Spleen (tissue), 11 donors: ENCODE measurements around the gene FHAD1. TPM values are rescaled to one million over a fixed set of nuclear protein-coding genes. Genes with fewer than 3 reads are reported as not detected.

Source experiments
- DNase-seq: peaks from one replicate; pipeline ENCODE4 v3.0.0-alpha.2; 2020
- H3K27ac ChIP-seq, 8 donors: fragments of 200-600 bp; sonication (generic) in 7 of 8; 1 replicate in 4 of 8; 2 replicates in 4 of 8; pipeline versions ENCODE4 v1.5.0 to v1.8.0; 2016 to 2021; ENCODE audit warnings: inconsistent platforms in 4 of 8, mild to moderate bottlenecking in 4 of 8, moderate library complexity in 1 of 8
- H3K27me3 ChIP-seq, 7 donors: fragments of 200-600 bp; sonication (generic) in 6 of 7; replicated peaks in 1 of 7; 1 replicate in 4 of 7; 2 replicates in 3 of 7; pipeline versions ENCODE4 v1.5.0 to v1.8.0; 2016 to 2021; ENCODE audit warnings: inconsistent platforms in 3 of 7, mild to moderate bottlenecking in 1 of 7
- H3K36me3 ChIP-seq, 6 donors: fragments of 200-600 bp; sonication (generic) in 5 of 6; 1 replicate in 4 of 6; 2 replicates in 2 of 6; pipeline versions ENCODE4 v1.5.0 to v1.8.0; 2016 to 2021; ENCODE audit warnings: inconsistent platforms in 2 of 6
- H3K4me1 ChIP-seq, 6 donors: fragments of 200-600 bp; sonication (generic) in 5 of 6; 1 replicate in 3 of 6; 2 replicates in 3 of 6; pipeline versions ENCODE4 v1.5.0 to v1.8.0; 2016 to 2021; ENCODE audit warnings: inconsistent platforms in 3 of 6
- H3K4me3 ChIP-seq, 8 donors: fragments of 200-600 bp; sonication (generic) in 7 of 8; 1 replicate in 4 of 8; 2 replicates in 4 of 8; pipeline versions ENCODE4 v1.5.0 to v1.8.0; 2016 to 2021; ENCODE audit warnings: inconsistent platforms in 4 of 8, mild to moderate bottlenecking in 4 of 8, moderate library complexity in 2 of 8
- H3K9me3 ChIP-seq, 8 donors: fragments of 200-600 bp; sonication (generic) in 7 of 8; 1 replicate in 4 of 8; 2 replicates in 4 of 8; pipeline versions ENCODE4 v1.5.0 to v1.8.0; 2016 to 2021; ENCODE audit warnings: inconsistent platforms in 4 of 8
- POLR2A ChIP-seq, 3 donors: fragments of 450-650 bp; IDR thresholded peaks; one replicate each; pipeline ENCODE4 v1.5.1; 2017; ENCODE audit warnings: antibody characterized with exemption in 3 of 3, mild to moderate bottlenecking in 1 of 3
- POLR2AphosphoS5 ChIP-seq, 3 donors: sonication (generic); formaldehyde crosslinking; IDR thresholded peaks; one replicate each; pipeline ENCODE4 v1.5.1; 2017; ENCODE audit warnings: antibody characterized with exemption in 3 of 3
- WGBS, 5 donors: extraction: QIAGEN DNeasy Blood & Tissue Kit in 3 of 5; methylation state at CpG; one replicate each; pipeline versions ENCODE4 v1.1.5 to v1.1.7; 2013 to 2018; 5-methylcytosine and 5-hydroxymethylcytosine counted together
- intact Hi-C: fragments of 100-400 bp; cut with DNase I; formaldehyde crosslinking; loops from one replicate; pipeline ENCODE4 v1.15.0; 2023; ENCODE audit warnings: low total_unique reads
- polyA plus RNA-seq, 3 donors: library from polyadenylated mRNA; stranded (reverse); fragments of 200-250 nt; gene quantifications; one replicate each; pipeline ENCODE4 v1.2.1, GENCODE V29; 2013
- total RNA-seq, 7 donors: library from RNA; depleted of rRNA in 3 of 7; stranded (reverse); fragments of >200 nt in 3 of 7; fragmentation: NEBNext Ultra II Directional in 4 of 7; extraction: Animal tissue kit (Norgen Biotek cat#: 25700) in 4 of 7; gene quantifications; one replicate each; pipeline versions ENCODE4 v1.1.0 to v1.2.1, GENCODE V29; 2016 to 2021
- TF ChIP-seq, protein P1 (sequence below), 11 experiments: fragments of 200-600 bp in 7 of 11; fragments of 450-650 bp in 4 of 11; sonication (generic) in 4 of 11; IDR thresholded peaks in 8 of 11; conservative IDR thresholded peaks in 3 of 11; 1 replicate in 7 of 11; 2 replicates in 4 of 11; pipeline versions ENCODE4 v1.4.0 to v1.8.0; 2016 to 2021; ENCODE audit warnings: antibody characterized with exemption in 11 of 11, inconsistent platforms in 4 of 11, mild to moderate bottlenecking in 1 of 11
- donor health status: healthy with polysubstance abuse.
- donor health status: DM: no; HTN: no; CAD: no; lungs with moderate emphysema.
- donor health status: DM: no; HTN: no; CAD: no.
- donor health status: Bipolar disorder and iron deficiency.
- donor health status: healthy.
- donor health status: DM: no; HTN: no; CAD: no.
- donor health status: DM: yes; HTN: yes; CAD: no.

The FHAD1 gene
- total and polyA plus RNA-seq, 10 donors, result 0.22 to 1.0 (median 0.28) TPM; not detected in 3

DNA sequence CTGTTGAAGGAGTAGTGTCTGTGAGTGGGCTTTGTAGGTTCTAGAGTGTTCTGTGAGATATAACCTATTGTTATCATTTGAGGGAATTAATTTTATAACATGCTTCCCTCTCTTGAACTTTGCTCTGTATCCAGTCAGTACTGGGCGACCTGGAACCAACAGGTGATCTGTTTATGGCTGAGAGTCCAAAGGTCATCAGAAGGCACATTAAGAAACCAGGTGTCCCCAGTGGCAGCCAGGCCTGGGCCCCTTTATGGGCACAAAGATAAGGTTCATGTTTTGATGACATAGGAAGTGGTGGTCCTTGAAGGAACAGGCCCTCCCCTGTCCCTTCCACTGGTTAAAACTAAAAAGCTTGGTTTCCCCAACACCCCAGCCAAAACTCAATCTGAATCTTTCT, 61.1 kb downstream of the FHAD1 start:
- H3K4me3 ChIP-seq, result no peak overlapping the region
- H3K36me3 ChIP-seq, result no peaks in the 10 kb centered on the region
- peaks cover 0 to 10% (median 0%) of the 10 kb centered on the region in 7 donors for H3K27me3 ChIP-seq
- intact Hi-C loops, result no loop called here
- WGBS, 5 donors, result 64 to 96% (median 70%) methylated on average over 1 of the region's 1 CpG
- H3K4me1 ChIP-seq, result peaks cover 0 to 8% (median 0%) of the 10 kb centered on the region in 6 donors
- no peak overlapping the region for H3K27ac ChIP-seq
- peaks cover 0 to 11% (median 0%) of the 10 kb centered on the region in 8 donors for H3K9me3 ChIP-seq
- TF ChIP-seq POLR2AphosphoS5 (IDR thresholded peaks at IDR 0.05) (no peak), POLR2A (IDR thresholded peaks at IDR 0.05) (no peak)
- TF ChIP-seq, protein P1, sequence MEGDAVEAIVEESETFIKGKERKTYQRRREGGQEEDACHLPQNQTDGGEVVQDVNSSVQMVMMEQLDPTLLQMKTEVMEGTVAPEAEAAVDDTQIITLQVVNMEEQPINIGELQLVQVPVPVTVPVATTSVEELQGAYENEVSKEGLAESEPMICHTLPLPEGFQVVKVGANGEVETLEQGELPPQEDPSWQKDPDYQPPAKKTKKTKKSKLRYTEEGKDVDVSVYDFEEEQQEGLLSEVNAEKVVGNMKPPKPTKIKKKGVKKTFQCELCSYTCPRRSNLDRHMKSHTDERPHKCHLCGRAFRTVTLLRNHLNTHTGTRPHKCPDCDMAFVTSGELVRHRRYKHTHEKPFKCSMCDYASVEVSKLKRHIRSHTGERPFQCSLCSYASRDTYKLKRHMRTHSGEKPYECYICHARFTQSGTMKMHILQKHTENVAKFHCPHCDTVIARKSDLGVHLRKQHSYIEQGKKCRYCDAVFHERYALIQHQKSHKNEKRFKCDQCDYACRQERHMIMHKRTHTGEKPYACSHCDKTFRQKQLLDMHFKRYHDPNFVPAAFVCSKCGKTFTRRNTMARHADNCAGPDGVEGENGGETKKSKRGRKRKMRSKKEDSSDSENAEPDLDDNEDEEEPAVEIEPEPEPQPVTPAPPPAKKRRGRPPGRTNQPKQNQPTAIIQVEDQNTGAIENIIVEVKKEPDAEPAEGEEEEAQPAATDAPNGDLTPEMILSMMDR (IDR thresholded peaks at IDR 0.05 in 8 of 11, conservative IDR thresholded peaks at IDR 0.05 in 3 of 11), result no peak
- DNase-seq, result no peak

DNA sequence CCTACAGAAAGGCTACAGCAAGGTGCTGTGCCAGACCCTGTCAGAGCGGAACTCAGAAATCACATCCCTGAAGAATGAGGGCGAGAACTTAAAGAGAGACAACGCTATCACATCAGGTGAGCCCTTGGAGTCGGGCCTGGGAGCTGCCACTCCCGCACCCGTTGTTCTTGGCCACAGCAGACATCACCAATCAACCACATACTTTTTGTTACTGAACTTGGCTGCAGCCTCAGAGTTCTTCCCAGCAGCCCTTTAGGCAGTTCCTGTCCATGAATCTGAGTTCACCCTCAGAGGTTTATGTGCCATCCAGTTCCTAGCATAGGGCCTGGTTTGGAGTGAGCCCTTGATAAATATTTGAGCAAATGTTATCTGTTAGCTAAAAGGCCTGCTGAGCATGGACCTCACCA, 61.6 kb downstream of the FHAD1 start:
- WGBS, 5 donors, result 90 to 94% (median 92%) methylated on average over 6 of the region's 6 CpGs
- H3K4me3 ChIP-seq, result no peak overlapping the region
- DNase-seq, result no peak
- H3K27me3 ChIP-seq, result peaks cover 0 to 10% (median 0%) of the 10 kb centered on the region in 7 donors
- H3K9me3 ChIP-seq, result peaks cover 0 to 11% (median 0%) of the 10 kb centered on the region in 8 donors
- no peak overlapping the region for H3K27ac ChIP-seq
- peaks cover 0 to 8% (median 0%) of the 10 kb centered on the region in 6 donors for H3K4me1 ChIP-seq
- no peaks in the 10 kb centered on the region for H3K36me3 ChIP-seq
- TF ChIP-seq, protein P1 (IDR thresholded peaks at IDR 0.05 in 8 of 11, conservative IDR thresholded peaks at IDR 0.05 in 3 of 11), result no peak
- TF ChIP-seq POLR2AphosphoS5 (IDR thresholded peaks at IDR 0.05), result no peak
- intact Hi-C loops, result no loop called here

DNA sequence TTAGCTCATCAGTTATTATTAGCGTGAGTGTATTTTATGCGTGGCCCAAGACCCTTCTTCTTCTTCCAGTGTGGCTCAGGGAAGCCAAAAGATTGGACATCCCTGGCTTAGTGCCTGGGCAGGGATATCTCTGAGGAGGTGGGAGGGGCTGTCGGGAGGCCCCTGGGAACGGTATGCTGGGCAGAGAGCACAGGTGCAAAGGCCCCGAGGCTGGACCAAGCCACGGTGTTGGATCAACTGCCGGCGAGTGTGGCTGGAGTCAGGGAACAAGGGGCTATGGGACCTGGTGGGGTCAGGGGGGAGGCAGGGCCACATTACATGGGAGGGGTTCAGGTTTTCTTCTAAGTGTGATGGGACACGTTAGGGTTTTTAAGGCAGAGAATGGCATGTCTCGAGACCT, 62.7 kb downstream of the FHAD1 start:
- DNase-seq, result no peak

DNA sequence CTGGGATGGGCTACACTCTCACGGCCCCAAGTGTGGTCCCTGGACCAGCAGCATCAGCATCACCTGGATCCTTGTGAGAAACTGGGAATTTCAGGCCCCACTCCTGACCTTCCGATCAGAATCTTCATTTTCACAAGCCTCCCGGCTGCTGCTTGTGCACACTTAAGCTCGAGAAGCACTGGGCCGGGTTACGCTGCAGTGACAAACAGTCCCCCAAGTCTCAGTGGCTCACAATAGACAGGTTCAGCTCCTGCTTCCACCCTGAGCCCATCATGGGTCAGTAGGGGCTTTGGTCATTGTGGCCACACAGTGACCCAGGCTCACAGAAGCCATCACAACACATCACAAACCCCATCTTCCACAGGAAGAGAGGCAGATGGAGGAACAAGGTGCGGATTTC, 63.5 kb downstream of the FHAD1 start:
- H3K27me3 ChIP-seq, result no peaks in the 10 kb centered on the region
- TF ChIP-seq POLR2A (IDR thresholded peaks at IDR 0.05) (no peak), POLR2AphosphoS5 (IDR thresholded peaks at IDR 0.05) (no peak)
- TF ChIP-seq, protein P1 (IDR thresholded peaks at IDR 0.05 in 8 of 11, conservative IDR thresholded peaks at IDR 0.05 in 3 of 11), result no peak
- DNase-seq, result no peak
- peaks cover 0 to 11% (median 0%) of the 10 kb centered on the region in 8 donors for H3K9me3 ChIP-seq
- H3K4me3 ChIP-seq, result no peak overlapping the region
- no peak overlapping the region for H3K27ac ChIP-seq
- H3K4me1 ChIP-seq, result no peaks in the 10 kb centered on the region
- intact Hi-C loops, result no loop called here
- WGBS, 5 donors, result 91 to 98% (median 94%) methylated on average over 4 to 7 of the region's 7 CpGs
- H3K36me3 ChIP-seq, result no peaks in the 10 kb centered on the region

More for the DNA sequence above, 62.7 kb downstream of the FHAD1 start:
- peaks cover 0 to 11% (median 0%) of the 10 kb centered on the region in 8 donors for H3K9me3 ChIP-seq
- 90 to 92% (median 92%) methylated on average over 10 of the region's 10 CpGs for WGBS, 5 donors
- intact Hi-C loops, result no loop called here
- TF ChIP-seq, protein P1 (IDR thresholded peaks at IDR 0.05 in 8 of 11, conservative IDR thresholded peaks at IDR 0.05 in 3 of 11), result no peak
- TF ChIP-seq POLR2AphosphoS5 (IDR thresholded peaks at IDR 0.05) (no peak), POLR2A (IDR thresholded peaks at IDR 0.05) (no peak)
- H3K27ac ChIP-seq, result no peak overlapping the region
- H3K4me3 ChIP-seq, result no peak overlapping the region
- peaks cover 0 to 8% (median 0%) of the 10 kb centered on the region in 7 donors for H3K27me3 ChIP-seq
- peaks cover 0 to 4% (median 0%) of the 10 kb centered on the region in 6 donors for H3K4me1 ChIP-seq
- no peaks in the 10 kb centered on the region for H3K36me3 ChIP-seq
